ENCODE measurements around the gene ILKAP. TPM values are rescaled to one million over a fixed set of nuclear protein-coding genes. Genes with fewer than 3 reads are reported as not detected.

Gene ILKAP
- total RNA-seq, 1 experiment from 2014 or later = 41.5 TPM

DNA sequence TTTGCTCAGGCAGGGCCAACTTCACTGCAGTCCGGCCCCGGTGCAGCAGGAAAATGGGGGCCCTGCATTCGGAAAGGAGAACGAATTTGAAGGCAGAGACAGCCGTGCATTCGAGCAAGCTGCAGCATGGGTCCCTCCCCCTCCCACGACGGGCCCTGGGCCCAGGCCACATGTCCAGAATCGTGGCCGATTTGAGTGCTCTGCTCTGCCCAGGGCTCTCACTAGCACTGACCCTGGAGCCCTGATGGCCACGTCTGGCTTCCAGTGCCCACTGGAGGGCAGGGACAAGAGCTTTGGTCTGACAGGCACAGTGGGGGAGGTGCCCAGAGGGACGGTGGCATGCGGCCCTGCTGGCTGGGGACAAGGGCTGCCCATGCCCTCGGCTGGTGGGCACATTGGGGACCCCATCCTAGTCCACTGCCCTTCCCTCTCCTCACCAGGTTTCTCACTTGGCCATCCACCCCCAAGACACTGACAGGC is 79.5 kb downstream of the ILKAP start:
- no peak overlapping the region for H3T11ph ChIP-seq (ENCODE audit: low read length)

More for the DNA sequence above, 79.5 kb downstream of the ILKAP start:
- Mint-ChIP-seq H3K9me3 (no peaks in the 10 kb centered on the region; a peak in 2 of 5 replicates), H3K27me3 (ENCODE audit: low read depth) (peaks cover 4% of the 10 kb centered on the region), H3K27ac (no peak overlapping the region), H3K4me3 (no peak overlapping the region), H3K4me1 (no peaks in the 10 kb centered on the region), H3K36me3 (ENCODE audit: insufficient read depth in 1 of 3, low read depth in 3 of 3) (no peaks in the 10 kb centered on the region)
- no peak overlapping the region for H2BK20ac ChIP-seq (ENCODE audit: low read depth, low read length, poor library complexity, severe bottlenecking)
- no CpG with 5 or more reads among the region's 14 CpGs for WGBS (ENCODE audit: extremely low coverage, insufficient read length, low lambda C conversion rate)
- no peak overlapping the region for H4K8ac ChIP-seq (replicated peaks; ENCODE audit: insufficient read length, low read depth, low read length)
- no peaks in the 10 kb centered on the region for H3K4me1 ChIP-seq (ENCODE audit: insufficient read depth, low read length)
- no peak overlapping the region for H2BK15ac ChIP-seq (ENCODE audit: low read depth, low read length)
- no peaks in the 10 kb centered on the region for H4K20me1 ChIP-seq (ENCODE audit: control insufficient read depth, insufficient read depth, insufficient read length)
- H2AFZ ChIP-seq (ENCODE audit: low read length) = no peak overlapping the region
- no peak overlapping the region for H3K56ac ChIP-seq (ENCODE audit: insufficient read length, low read depth, low read length)
- no peak overlapping the region for H4K5ac ChIP-seq (ENCODE audit: insufficient read length, low read depth, low read length)
- DNase-seq = no peak
- no peak overlapping the region for H3K9ac ChIP-seq (ENCODE audit: extremely low read depth, insufficient read length, low read length)
- H3K27ac ChIP-seq (ENCODE audit: insufficient read length, low read depth, low read length) = no peak overlapping the region
- H3K9me3 ChIP-seq (ENCODE audit: control insufficient read depth, low read depth, low read length) = no peaks in the 10 kb centered on the region
- no peak overlapping the region for H4K91ac ChIP-seq (ENCODE audit: insufficient read length, low read depth, low read length)
- no peaks in the 10 kb centered on the region for H3K23me2 ChIP-seq (ENCODE audit: insufficient read length, low read depth, low read length, poor library complexity, severe bottlenecking)
- H3K4ac ChIP-seq (ENCODE audit: low read depth, low read length) = no peak overlapping the region
- H3K27me3 ChIP-seq (ENCODE audit: insufficient read depth, low read length) = no peaks in the 10 kb centered on the region
- no peak overlapping the region for H2AK5ac ChIP-seq (ENCODE audit: insufficient read length, low read length)
- no peaks in the 10 kb centered on the region for H3K79me1 ChIP-seq (ENCODE audit: insufficient read depth, low read depth, low read length, poor library complexity, severe bottlenecking)
- no peaks in the 10 kb centered on the region for H3K79me2 ChIP-seq (ENCODE audit: insufficient read depth, low read length)
- H3K14ac ChIP-seq (ENCODE audit: insufficient read depth, low read length) = no peak overlapping the region
- H3K4me2 ChIP-seq (ENCODE audit: insufficient read depth, insufficient read length, low read length) = no peak overlapping the region
- H3K18ac ChIP-seq (ENCODE audit: insufficient read length, low read depth, low read length) = no peak overlapping the region
- H3K23ac ChIP-seq (ENCODE audit: insufficient read length, low read depth, low read length) = no peak overlapping the region
- H2BK120ac ChIP-seq (ENCODE audit: low read depth, low read length, poor library complexity, severe bottlenecking) = no peak overlapping the region
- TF ChIP-seq, protein P1, sequence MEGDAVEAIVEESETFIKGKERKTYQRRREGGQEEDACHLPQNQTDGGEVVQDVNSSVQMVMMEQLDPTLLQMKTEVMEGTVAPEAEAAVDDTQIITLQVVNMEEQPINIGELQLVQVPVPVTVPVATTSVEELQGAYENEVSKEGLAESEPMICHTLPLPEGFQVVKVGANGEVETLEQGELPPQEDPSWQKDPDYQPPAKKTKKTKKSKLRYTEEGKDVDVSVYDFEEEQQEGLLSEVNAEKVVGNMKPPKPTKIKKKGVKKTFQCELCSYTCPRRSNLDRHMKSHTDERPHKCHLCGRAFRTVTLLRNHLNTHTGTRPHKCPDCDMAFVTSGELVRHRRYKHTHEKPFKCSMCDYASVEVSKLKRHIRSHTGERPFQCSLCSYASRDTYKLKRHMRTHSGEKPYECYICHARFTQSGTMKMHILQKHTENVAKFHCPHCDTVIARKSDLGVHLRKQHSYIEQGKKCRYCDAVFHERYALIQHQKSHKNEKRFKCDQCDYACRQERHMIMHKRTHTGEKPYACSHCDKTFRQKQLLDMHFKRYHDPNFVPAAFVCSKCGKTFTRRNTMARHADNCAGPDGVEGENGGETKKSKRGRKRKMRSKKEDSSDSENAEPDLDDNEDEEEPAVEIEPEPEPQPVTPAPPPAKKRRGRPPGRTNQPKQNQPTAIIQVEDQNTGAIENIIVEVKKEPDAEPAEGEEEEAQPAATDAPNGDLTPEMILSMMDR (conservative IDR thresholded peaks at IDR 0.05) = no peak
- no peak overlapping the region for H2BK5ac ChIP-seq (ENCODE audit: insufficient read length, low read length)
- H2BK12ac ChIP-seq (ENCODE audit: insufficient read length, low read depth, low read length) = no peak overlapping the region

Measured in H9 (cell line).